Activated gamma-delta T cell treated with anti-CD3 and anti-CD28 coated beads, Interleukin-2, amount 50 U/mL, for 16 hours (primary cell): ENCODE data around the gene TPGS2.
"Not testable (repeated sequence)": the region's sequence is repeated elsewhere in the genome, so short reads cannot be mapped to it uniquely, and the experiment has no call there.

Source experiments
- DNase-seq: peaks from one replicate; pipeline ENCODE4 v3.0.0-alpha.2; 2020; ENCODE audit warnings: low read depth

Gene TPGS2

DNA sequence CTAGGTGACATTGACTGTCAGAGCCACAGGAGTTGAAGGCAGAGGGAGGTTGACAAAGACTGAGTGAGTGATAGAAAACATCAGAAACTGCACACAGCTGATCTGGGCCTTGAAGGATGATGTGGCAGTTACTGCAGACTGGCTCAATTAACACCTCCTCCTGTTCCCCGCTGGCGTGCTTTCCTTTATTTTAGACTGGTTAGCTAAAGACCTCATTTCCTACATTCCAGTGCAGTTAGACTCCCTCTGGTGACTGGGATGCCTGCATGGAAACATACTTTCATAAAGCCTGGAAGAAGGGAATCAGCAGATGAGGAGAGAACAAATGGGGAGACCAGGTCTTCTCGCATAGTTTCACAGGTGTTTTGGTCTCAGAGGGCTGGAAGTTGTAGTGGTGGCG is 7.1 kb downstream of the TPGS2 start:
- no peak for DNase-seq

DNA sequence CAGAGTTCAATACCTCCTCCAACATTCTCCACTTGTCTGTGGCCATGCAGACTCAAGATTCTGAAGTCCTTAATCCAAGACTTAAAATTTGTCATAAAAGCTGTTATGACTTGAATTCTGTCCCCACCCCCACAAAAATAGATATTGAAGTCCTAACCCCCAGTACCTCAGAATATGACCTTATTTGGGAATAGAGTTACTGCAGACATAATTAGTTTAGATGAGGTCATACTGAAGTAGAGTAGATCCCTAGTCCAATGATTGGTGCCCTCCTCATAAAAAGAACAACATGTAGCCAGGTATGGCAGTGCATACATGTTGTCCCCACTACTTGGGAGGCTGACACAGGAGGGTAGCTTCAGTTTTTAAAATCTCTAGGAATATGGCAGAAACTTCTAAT is 9.2 kb downstream of the TPGS2 start:
- DNase-seq: no peak

DNA sequence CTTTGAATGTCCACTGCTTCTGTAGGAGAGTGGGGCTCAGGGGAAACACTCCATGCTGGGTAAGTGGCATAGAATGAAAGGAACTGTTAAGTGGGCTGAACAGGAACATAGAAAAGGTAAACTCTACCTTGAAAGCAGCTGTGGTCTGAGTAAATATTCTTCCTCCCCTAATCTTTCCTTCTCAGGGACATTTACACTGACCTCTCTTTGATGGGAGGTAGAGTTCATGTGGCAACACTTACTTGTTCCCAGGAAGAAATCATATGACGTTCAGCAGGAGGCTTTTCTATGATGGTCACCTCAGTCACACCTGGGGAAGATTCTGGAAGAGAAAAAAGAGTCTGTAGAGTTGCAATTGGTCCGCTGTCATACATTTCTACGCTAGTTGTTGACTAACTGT is 10.2 kb downstream of the TPGS2 start:
- DNase-seq: no peak

DNA sequence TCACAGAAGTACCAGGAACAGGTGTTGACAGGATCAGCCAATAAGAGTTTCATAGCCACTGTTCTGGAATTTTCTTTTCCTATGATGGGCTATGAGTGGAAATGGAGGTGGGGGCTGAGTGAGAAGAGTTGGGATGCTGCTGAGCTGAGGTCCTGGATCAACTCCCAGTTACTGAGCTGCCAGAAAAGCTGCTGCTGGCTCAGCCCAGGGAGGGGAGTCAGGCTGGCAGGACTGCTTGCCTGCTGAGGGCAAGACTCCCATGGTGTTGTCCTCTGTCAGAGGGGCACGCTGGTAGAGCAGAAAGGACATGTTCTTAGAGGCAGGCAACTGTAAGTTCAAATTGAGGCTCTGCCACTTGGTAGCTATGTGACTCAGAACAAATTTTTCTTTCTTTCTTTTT is 11.8 kb downstream of the TPGS2 start:
- no peak for DNase-seq

GRCh38 chr18:36816096-36816495 is 12.7 kb downstream of the TPGS2 start:
- DNase-seq: not testable (repeated sequence)

DNA sequence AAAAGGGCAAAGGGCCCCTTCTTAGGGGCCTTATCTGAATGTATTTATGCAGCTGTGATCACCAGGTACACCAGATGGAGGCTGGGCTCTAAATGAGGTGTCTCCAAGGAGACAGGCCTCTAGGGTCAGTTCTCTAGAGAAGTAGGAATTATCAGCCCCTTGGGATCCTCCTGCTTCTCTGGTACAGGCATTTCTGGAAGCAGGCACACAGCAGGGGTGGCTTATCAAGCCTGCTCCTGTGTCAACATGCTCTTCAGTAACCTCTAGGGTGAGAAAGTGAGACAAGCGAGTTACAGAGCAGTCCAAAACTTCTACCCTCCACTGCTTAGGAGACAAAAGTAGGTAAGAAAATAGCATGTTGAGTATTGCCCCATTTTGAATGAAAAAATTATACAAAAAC is 13.8 kb downstream of the TPGS2 start:
- DNase-seq: no peak

DNA sequence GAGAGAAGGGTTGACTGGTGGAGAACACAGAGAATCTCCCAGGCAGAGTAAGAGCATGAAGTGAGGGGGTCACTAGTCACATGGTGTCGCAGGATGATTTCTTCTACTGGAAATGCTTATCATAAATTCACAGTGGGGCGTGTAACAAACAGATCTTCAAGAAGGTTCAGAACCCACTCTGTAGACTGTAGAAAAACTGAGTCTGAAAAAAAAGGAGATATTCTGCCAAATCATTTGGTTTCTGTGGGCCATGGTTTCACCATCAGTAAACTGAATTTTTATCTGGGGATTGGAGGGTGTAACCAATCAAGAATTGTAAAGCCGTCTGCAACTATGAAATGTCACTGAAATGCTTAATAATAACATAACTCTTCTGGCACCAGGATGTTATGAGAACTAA is 15.0 kb downstream of the TPGS2 start:
- no peak for DNase-seq

DNA sequence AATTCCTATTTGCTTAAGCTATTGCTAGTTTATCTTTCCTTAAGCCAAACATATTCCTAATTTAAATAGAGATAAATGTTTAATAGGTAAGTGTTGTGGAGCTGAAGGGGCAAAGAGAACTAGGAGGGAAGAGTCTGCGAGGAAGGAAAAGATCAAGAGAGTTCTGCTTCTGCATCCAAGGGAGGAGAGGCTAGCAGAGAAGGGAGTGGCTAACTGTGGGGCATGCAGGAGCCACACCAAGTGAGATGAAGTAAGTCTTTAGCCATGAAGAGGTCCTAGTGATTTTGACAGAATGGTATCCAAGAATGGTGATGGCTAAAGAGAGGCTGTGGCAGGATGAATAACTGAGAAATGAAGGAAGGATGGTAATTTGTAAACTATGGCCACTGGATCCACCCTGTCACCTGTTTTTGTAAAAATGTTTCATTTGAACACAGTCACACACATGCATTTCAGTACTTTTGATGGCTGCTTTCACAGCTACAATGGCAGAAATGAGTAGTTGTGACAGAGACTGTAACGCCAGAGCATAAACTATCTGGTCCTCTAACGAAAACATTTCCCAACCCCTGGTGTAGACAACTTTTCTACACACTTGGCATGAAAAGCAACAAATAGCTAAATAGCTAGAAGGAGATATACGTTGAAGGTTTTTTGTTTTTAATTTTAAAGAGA is 15.6 kb downstream of the TPGS2 start:
- no peak for DNase-seq

- DNase-seq: no peak
These were observed 16.1 kb downstream of the TPGS2 start for GRCh38 chr18:36812678-36813077.

GRCh38 chr18:36811955-36812354 is 16.8 kb downstream of the TPGS2 start:
- no peak for DNase-seq

DNA sequence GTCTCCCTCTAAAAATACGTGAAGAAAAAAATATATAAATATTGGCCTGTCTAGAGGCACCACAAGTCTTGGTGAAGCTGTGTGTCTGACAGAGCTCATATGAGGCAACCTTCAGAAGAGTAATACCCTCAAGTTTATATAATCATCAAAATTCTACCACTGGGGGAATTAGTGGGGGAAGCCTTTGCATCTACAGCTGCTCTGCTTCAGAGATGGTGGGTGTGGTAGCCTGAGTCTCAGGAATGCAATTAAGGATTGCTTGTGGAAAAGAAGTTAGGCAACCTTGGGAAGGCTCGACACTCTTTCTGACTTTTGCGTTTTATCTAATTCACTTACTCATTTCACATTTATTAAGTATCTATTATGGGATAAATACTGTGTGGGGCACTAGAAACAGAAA is 17.4 kb downstream of the TPGS2 start:
- no peak for DNase-seq

DNA sequence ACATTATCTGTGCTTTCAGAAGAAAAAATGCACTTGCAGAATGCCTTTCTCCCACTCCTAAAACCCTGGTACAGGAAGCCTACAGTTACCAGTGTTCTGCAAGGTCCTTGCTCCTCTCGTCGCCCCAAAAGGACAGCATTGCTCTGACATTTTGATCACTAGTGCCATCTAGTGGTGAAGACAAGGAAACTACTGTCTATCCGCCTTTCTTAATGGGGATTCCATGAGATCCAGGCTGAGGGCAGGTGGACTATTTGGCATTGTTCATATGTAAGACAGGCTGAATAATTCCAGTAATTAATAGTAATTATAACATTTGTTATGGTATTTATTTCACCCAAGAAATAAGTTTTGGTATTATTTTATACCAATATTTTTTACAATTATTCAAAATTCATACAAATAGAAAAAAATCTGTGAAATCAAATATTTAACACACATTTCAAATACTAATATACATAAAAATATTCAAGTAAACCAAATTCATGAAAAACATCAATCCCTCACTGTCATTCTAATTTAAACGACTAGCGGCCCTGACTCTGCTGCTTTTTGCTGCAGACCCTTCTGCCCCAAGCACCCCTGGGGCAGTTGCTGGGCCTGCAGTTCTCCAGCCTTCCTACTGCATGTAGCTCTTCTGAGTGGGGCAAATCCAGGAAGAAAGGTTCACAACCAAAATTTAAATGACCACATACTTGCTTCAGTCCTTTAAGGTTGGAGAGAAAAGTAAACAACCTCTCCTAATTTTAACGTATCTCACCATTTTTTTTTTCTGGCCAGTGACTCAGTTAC is 19.0 kb downstream of the TPGS2 start:
- DNase-seq: peak; percentile 8

GRCh38 chr18:36808681-36809080 is 20.1 kb downstream of the TPGS2 start:
- no peak for DNase-seq

- DNase-seq: no peak
These were observed 23.7 kb downstream of the TPGS2 start for GRCh38 chr18:36805105-36805504.

DNA sequence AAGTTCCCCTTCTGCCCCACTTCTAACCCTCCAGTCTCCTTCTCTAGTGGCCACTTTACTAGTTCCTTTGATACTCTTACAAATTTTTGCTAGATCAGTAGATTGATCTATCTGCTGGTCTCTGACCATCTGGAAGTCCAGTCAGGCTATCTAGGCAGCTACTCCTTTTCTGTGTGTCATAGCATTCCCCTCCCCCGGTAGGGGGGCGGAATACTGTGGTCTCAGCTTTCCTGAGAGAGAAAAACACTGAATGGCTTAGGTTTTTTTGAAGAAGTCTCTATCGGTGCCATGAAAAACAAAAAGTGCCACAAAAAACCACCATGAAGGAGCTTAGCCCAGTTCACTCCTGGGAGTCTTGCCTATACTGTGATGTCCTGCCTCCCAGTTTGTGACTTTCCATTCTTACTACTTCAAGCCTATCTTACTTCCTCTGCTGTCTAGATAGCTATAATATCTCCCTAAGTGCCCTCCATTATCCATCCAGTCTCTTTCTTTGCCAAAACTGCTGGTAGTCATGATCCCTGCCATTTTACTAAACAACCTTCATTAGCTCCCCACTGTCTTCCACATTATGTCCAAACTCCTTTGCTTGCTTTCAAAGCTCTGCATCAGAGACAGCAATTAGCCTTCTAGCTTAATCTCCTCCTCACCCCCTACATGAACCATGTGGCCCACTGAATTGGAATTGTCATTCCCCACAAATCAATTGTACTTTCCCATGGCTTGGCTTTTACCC is 29.9 kb downstream of the TPGS2 start:
- DNase-seq: no peak

DNA sequence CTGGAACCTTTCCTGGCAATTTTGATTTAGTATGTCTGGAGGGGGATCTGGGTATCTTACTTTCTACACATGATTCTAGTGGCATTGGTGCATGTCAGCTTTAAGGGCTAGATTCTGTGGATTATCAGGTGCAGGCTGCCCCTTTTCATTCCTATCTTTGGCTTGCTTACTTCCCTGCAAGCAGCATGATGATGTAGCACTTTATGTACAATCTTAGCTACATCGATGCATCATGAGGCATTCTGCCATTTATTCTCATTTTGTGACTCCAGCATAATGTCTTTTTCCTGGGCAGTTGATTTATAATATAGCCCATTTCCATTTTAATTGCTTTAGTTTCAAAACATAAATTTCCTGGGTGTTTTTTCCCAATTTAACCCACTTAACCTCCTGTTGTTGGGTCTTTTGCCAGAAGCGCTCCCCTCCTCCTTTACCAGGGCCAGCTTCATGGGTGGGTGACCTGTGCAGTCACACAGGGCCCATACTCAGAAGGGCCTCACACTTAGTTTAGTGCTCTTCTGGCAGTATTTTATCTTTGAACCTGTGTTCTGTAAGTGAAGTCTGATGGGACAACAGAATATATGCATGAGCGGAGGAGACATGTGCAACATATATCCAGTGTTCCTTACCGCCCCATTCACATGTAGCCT is 36.0 kb downstream of the TPGS2 start:
- DNase-seq: no peak

GRCh38 chr18:36786686-36787085 is 42.1 kb downstream of the TPGS2 start:
- no peak for DNase-seq

GRCh38 chr18:36783792-36784191 is 45.0 kb downstream of the TPGS2 start:
- DNase-seq: no peak

GRCh38 chr18:36782710-36783109 is 46.1 kb downstream of the TPGS2 start:
- DNase-seq: no peak

- no peak for DNase-seq
These were observed 48.1 kb downstream of the TPGS2 start for GRCh38 chr18:36780748-36781147.

GRCh38 chr18:36777566-36777965 is 51.2 kb downstream of the TPGS2 start:
- DNase-seq: no peak

DNA sequence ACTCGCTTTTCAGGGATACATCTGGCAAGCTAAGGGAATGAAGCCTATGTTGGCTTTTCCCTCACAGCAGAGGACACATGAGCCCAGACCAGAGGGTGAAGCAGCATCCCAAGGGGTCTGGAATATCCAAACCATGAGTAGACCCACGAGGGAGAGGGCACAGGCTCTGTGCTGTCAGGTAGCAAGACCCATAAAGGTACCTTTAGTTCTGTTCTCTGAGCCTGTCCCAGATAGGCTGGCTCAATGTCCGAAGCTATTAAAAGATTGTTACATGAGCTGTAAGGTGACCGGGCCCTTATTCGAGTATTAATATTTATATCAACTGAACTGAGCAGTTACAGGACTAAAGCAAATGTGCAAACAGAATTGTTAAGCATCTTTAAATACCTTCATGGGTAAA is 52.2 kb downstream of the TPGS2 start:
- DNase-seq: no peak

DNA sequence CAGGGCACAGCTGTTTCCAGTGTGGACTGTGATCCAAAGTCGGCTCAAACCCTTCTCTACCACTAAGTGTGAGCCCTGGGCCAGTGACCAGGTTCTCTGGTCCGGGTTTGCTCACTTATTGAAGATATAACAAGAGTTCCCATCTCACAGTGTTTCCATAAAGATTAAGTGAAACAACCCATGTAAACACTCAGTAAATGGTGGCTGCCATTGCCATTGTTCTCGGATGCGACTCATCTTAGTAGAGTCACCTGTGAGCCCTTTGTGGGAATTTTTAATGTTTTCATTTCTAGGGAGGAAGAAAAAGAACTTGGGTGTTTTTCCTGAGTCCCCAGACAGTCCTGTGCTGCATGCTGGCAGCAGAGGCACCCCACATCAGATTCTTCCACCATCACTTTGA is 53.4 kb downstream of the TPGS2 start:
- no peak for DNase-seq
